ENCODE results near the gene BLOC1S3.

BLOC1S3 gene

GRCh38 chr19:45139286-45140143, 39.1 kb upstream of the BLOC1S3 start:
- Histone ChIP-seq H3K27ac (ENCODE audit: low read length) (no peak overlapping the region), H3K4me2 (ENCODE audit: insufficient read depth, low read length) (no peak overlapping the region), H3K79me2 (ENCODE audit: insufficient read depth, low read length) (peaks cover 37% of the 10 kb centered on the region), H3K36me3 (ENCODE audit: insufficient read depth, low read length) (peaks cover 41% of the 10 kb centered on the region), H3K4me1 (ENCODE audit: insufficient read depth, low read length) (no peaks in the 10 kb centered on the region), H3K27me3 (ENCODE audit: insufficient read depth, low read length, poor library complexity) (no peaks in the 10 kb centered on the region), H2AFZ (ENCODE audit: low read depth, low read length) (no peak overlapping the region), H3K9me3 (ENCODE audit: insufficient read depth, low read length, severe bottlenecking) (no peaks in the 10 kb centered on the region), H3K9ac (ENCODE audit: low read depth, low read length) (no peak overlapping the region), H4K20me1 (ENCODE audit: insufficient read depth, low read length) (peaks cover 63% of the 10 kb centered on the region), H3K4me3 (ENCODE audit: low read depth in 1 of 2, low read length in 2 of 2) (no peak overlapping the region)
- no peak for ATAC-seq (ENCODE audit: insufficient read depth, low read depth)
- no peak for DNase-seq
- TF ChIP-seq CTCF (IDR thresholded peaks at IDR 0.05; ENCODE audit: borderline replicate concordance, extremely low read depth, low read length, poor library complexity, severe bottlenecking) (no peak), EZH2 (IDR thresholded peaks at IDR 0.05; ENCODE audit: borderline replicate concordance, low read depth, low read length, severe bottlenecking) (no peak)

- Histone ChIP-seq H3K4me2 (ENCODE audit: insufficient read depth, low read length) (no peak overlapping the region), H3K27ac (ENCODE audit: low read length) (no peak overlapping the region), H3K9ac (ENCODE audit: low read depth, low read length) (no peak overlapping the region), H4K20me1 (ENCODE audit: insufficient read depth, low read length) (peaks cover 60% of the 10 kb centered on the region), H3K36me3 (ENCODE audit: insufficient read depth, low read length) (peaks cover 47% of the 10 kb centered on the region), H3K9me3 (ENCODE audit: insufficient read depth, low read length, severe bottlenecking) (no peaks in the 10 kb centered on the region), H3K27me3 (ENCODE audit: insufficient read depth, low read length, poor library complexity) (no peaks in the 10 kb centered on the region), H3K79me2 (ENCODE audit: insufficient read depth, low read length) (peaks cover 32% of the 10 kb centered on the region), H3K4me3 (ENCODE audit: low read depth in 1 of 2, low read length in 2 of 2) (no peak overlapping the region), H2AFZ (ENCODE audit: low read depth, low read length) (no peak overlapping the region), H3K4me1 (ENCODE audit: insufficient read depth, low read length) (no peaks in the 10 kb centered on the region)
- no peak for ATAC-seq (ENCODE audit: insufficient read depth, low read depth)
- DNase-seq = no peak
- TF ChIP-seq CTCF (IDR thresholded peaks at IDR 0.05; ENCODE audit: borderline replicate concordance, extremely low read depth, low read length, poor library complexity, severe bottlenecking) (no peak), EZH2 (IDR thresholded peaks at IDR 0.05; ENCODE audit: borderline replicate concordance, low read depth, low read length, severe bottlenecking) (no peak)
Measured at GRCh38 chr19:45140144-45140503, 38.5 kb upstream of the BLOC1S3 start.

- Histone ChIP-seq H2AFZ (ENCODE audit: low read depth, low read length) (no peak overlapping the region), H3K27ac (ENCODE audit: low read length) (no peak overlapping the region), H3K4me3 (ENCODE audit: low read depth in 1 of 2, low read length in 2 of 2) (no peak overlapping the region), H4K20me1 (ENCODE audit: insufficient read depth, low read length) (peaks cover 56% of the 10 kb centered on the region), H3K4me2 (ENCODE audit: insufficient read depth, low read length) (no peak overlapping the region), H3K36me3 (ENCODE audit: insufficient read depth, low read length) (peaks cover 51% of the 10 kb centered on the region), H3K4me1 (ENCODE audit: insufficient read depth, low read length) (no peaks in the 10 kb centered on the region), H3K9me3 (ENCODE audit: insufficient read depth, low read length, severe bottlenecking) (no peaks in the 10 kb centered on the region), H3K79me2 (ENCODE audit: insufficient read depth, low read length) (peaks cover 28% of the 10 kb centered on the region), H3K27me3 (ENCODE audit: insufficient read depth, low read length, poor library complexity) (no peaks in the 10 kb centered on the region), H3K9ac (ENCODE audit: low read depth, low read length) (no peak overlapping the region)
- no peak for ATAC-seq (ENCODE audit: insufficient read depth, low read depth)
- DNase-seq = no peak
- no peak for TF ChIP-seq EZH2 (IDR thresholded peaks at IDR 0.05; ENCODE audit: borderline replicate concordance, low read depth, low read length, severe bottlenecking)
- TF ChIP-seq CTCF (IDR thresholded peaks at IDR 0.05; ENCODE audit: borderline replicate concordance, extremely low read depth, low read length, poor library complexity, severe bottlenecking) = no peak
Measured at GRCh38 chr19:45140533-45140932, 38.1 kb upstream of the BLOC1S3 start.

Measured in DND-41 (cell line).